HCT116 (cell line): ENCODE data around the gene NAALADL2. TPM values are rescaled to one million over a fixed set of nuclear protein-coding genes. Genes with fewer than 3 reads are reported as not detected.

ENCODE experiments used
- ATAC-seq: fragments of 200-7000 bp; cut with Tn5 transposase; 2 replicates; pipeline ENCODE4 v1.9.1; 2020; ENCODE audit warnings: mild to moderate bottlenecking, moderate library complexity
- BruUV-seq: library from RNA; stranded (reverse); fragments of 400-500 nt; replicated peaks from 2 replicates; lab custom pipeline; 2021; lab: Mats Ljungman, UMichigan
- CTCF ChIA-PET: fragments of 300-600 bp; sonication (Branson Sonifier 250); formaldehyde crosslinking; loops from one replicate; lab custom pipeline; 2021; ENCODE audit warnings: antibody characterized with exemption; lab: Charles Lee
- POLR2A ChIA-PET: fragments of 300-600, 350-600 bp; sonication (Branson Sonifier 250); formaldehyde crosslinking; loops from one replicate; lab custom pipeline; 2021; ENCODE audit warnings: antibody characterized with exemption; lab: Charles Lee
- RAD21 ChIA-PET, 2 experiments: fragments of 300-600 bp; sonication (Branson Sonifier 250); formaldehyde crosslinking; loops; one replicate each; lab custom pipeline; 2023; ENCODE audit warnings: low total read pairs in 2 of 2; ENCODE audit not compliant: uncharacterized antibody in 2 of 2, unreplicated experiment in 2 of 2, low non-redundant PET in 1 of 2; lab: Charles Lee
- DNase-seq: peaks from one replicate; pipeline ENCODE4 v3.0.0-alpha.2; 2010; ENCODE audit warnings: low read depth, low spot score
- H2AFZ ChIP-seq: fragments of 200-600 bp; shearing (Covaris generic), sonication (generic); 2 replicates; pipeline ENCODE4 v1.6.1; 2017; ENCODE audit warnings: low read depth, mixed run types, mixed read lengths, antibody characterized with exemption, low read length; ENCODE audit not compliant: poor library complexity, severe bottlenecking
- H3K27ac ChIP-seq: 2 replicates; pipeline ENCODE4 v1.5.1; 2012; ENCODE audit warnings: low read depth, low read length
- H3K27me3 ChIP-seq: fragments of 200-600 bp; sonication (generic); 2 replicates; pipeline ENCODE4 v1.6.1; 2016; ENCODE audit warnings: mixed run types, low read length, mixed read lengths; ENCODE audit not compliant: insufficient read depth
- H3K36me3 ChIP-seq, 2 experiments: fragments of 200-500 bp in 1 of 2; fragments of 200-600 bp in 1 of 2; sonication (Bioruptor generic) in 1 of 2; sonication (generic) in 1 of 2; 2 replicates each; pipeline versions ENCODE4 v1.5.1 to v1.6.1; 2014 to 2016; ENCODE audit warnings: low read length in 2 of 2, inconsistent platforms in 1 of 2, mixed read lengths in 1 of 2, mixed run types in 1 of 2; ENCODE audit not compliant: insufficient read depth in 2 of 2, control insufficient read depth in 1 of 2
- H3K4me1 ChIP-seq, 2 experiments: fragments of 200-600 bp in 1 of 2; sonication (generic) in 1 of 2; 2 replicates each; pipeline versions ENCODE4 v1.5.1 to v1.6.1; 2012 to 2017; ENCODE audit warnings: low read length in 2 of 2, inconsistent platforms in 1 of 2, mild to moderate bottlenecking in 1 of 2, mixed read lengths in 1 of 2, mixed run types in 1 of 2, moderate library complexity in 1 of 2; ENCODE audit not compliant: insufficient read depth in 2 of 2, control insufficient read depth in 1 of 2
- H3K4me2 ChIP-seq: fragments of 200-600 bp; sonication (generic); 2 replicates; pipeline ENCODE4 v1.6.1; 2017; ENCODE audit warnings: mixed run types, low read length, mixed read lengths
- H3K4me3 ChIP-seq, 2 experiments: fragments of 200-600 bp in 1 of 2; sonication (generic) in 1 of 2; replicated peaks in 1 of 2; 2 replicates each; pipeline ENCODE4 v1.5.1; 2011 to 2016; ENCODE audit warnings: low read length in 2 of 2, control low read depth in 1 of 2, low read depth in 1 of 2, mild to moderate bottlenecking in 1 of 2, mixed read lengths in 1 of 2, mixed run types in 1 of 2
- H3K79me2 ChIP-seq: fragments of 200-600 bp; sonication (generic); 2 replicates; pipeline ENCODE4 v1.6.1; 2017; ENCODE audit warnings: mild to moderate bottlenecking, mixed run types, low read length, moderate library complexity, mixed read lengths; ENCODE audit not compliant: insufficient read depth
- H3K9ac ChIP-seq: fragments of 200-600 bp; sonication (generic); 2 replicates; pipeline ENCODE4 v1.6.1; 2016; ENCODE audit warnings: low read length, mixed read lengths
- H3K9me2 ChIP-seq: fragments of 200-600 bp; sonication (generic), shearing (Covaris generic); 2 replicates; pipeline ENCODE4 v1.6.1; 2017; ENCODE audit warnings: mixed run types, mild to moderate bottlenecking, moderate library complexity; ENCODE audit not compliant: insufficient read depth
- H3K9me3 ChIP-seq, 2 experiments: fragments of 200-500 bp in 1 of 2; fragments of 200-600 bp in 1 of 2; sonication (Bioruptor generic) in 1 of 2; sonication (generic) in 1 of 2; 2 replicates each; pipeline ENCODE4 v1.6.1; 2014 to 2017; ENCODE audit warnings: low read length in 2 of 2, mixed read lengths in 2 of 2, inconsistent platforms in 1 of 2, low read depth in 1 of 2, mild to moderate bottlenecking in 1 of 2, mixed run types in 1 of 2, moderate library complexity in 1 of 2; ENCODE audit not compliant: control insufficient read depth in 1 of 2, insufficient read depth in 1 of 2
- H4K20me1 ChIP-seq: fragments of 200-600 bp; sonication (generic), shearing (Covaris generic); 2 replicates; pipeline ENCODE4 v1.6.1; 2017; ENCODE audit warnings: mixed run types, mild to moderate bottlenecking, moderate library complexity; ENCODE audit not compliant: insufficient read depth
- CBX3 ChIP-seq: IDR thresholded peaks from 2 replicates; pipeline ENCODE4 v1.6.1; 2012; ENCODE audit warnings: low read depth
- CEBPB ChIP-seq: IDR thresholded peaks from 2 replicates; pipeline ENCODE4 v1.6.1; 2012; ENCODE audit warnings: low read depth
- EGR1 ChIP-seq: IDR thresholded peaks from 2 replicates; pipeline ENCODE4 v1.6.1; 2012; ENCODE audit warnings: low read depth
- EZH2phosphoT487 ChIP-seq: fragments of 200-600 bp; IDR thresholded peaks from 2 replicates; pipeline ENCODE4 v1.6.1; 2018; ENCODE audit warnings: antibody characterized with exemption, borderline replicate concordance
- FOSL1 ChIP-seq: IDR thresholded peaks from 2 replicates; pipeline ENCODE4 v1.6.1; 2012; ENCODE audit warnings: low read depth
- POLR2A ChIP-seq: IDR thresholded peaks from 2 replicates; pipeline ENCODE4 v1.7.0; 2011; ENCODE audit warnings: borderline replicate concordance; ENCODE audit not compliant: insufficient read depth, insufficient read length; ENCODE audit errors: extremely low read depth
- SP1 ChIP-seq: IDR thresholded peaks from 2 replicates; pipeline ENCODE4 v1.6.1; 2012; ENCODE audit warnings: low read depth
- SRF ChIP-seq: IDR thresholded peaks from 2 replicates; pipeline ENCODE4 v1.6.1; 2012; ENCODE audit warnings: low read depth
- TCF7L2 ChIP-seq: IDR thresholded peaks from 2 replicates; pipeline ENCODE4 v1.7.0; 2011; ENCODE audit warnings: borderline replicate concordance, inconsistent platforms; ENCODE audit not compliant: insufficient read depth, insufficient read length; ENCODE audit errors: extremely low read depth
- YY1 ChIP-seq: IDR thresholded peaks from 2 replicates; pipeline ENCODE4 v1.6.1; 2011; ENCODE audit warnings: low read length, low read depth, moderate library complexity, mild to moderate bottlenecking; ENCODE audit not compliant: insufficient replicate concordance; ENCODE audit errors: extremely low read depth
- ZNF274 ChIP-seq: fragments of 200-500 bp; sonication (Bioruptor generic); IDR thresholded peaks from 2 replicates; pipeline ENCODE4 v1.6.1; 2014; ENCODE audit warnings: mild to moderate bottlenecking, low read depth, low read length, inconsistent platforms
- intact Hi-C: fragments of 100-400 bp; cut with micrococcal nuclease; formaldehyde crosslinking; loops from 2 replicates; pipeline ENCODE4 v1.10.0; 2022
- total RNA-seq: library from RNA; stranded (reverse); gene quantifications from one replicate; pipeline ENCODE4 v1.2.1, GENCODE V29; 2021; ENCODE audit not compliant: unreplicated experiment
- TF ChIP-seq, protein P1 (sequence below): IDR thresholded peaks from 2 replicates; pipeline ENCODE4 v1.6.1; 2011; ENCODE audit warnings: mild to moderate bottlenecking, low read length, moderate library complexity; ENCODE audit not compliant: insufficient replicate concordance; ENCODE audit errors: extremely low read depth
- TF ChIP-seq, protein P2 (sequence below): IDR thresholded peaks from 2 replicates; pipeline ENCODE4 v1.6.1; 2012; ENCODE audit warnings: low read depth
- TF ChIP-seq, protein P3 (sequence below): IDR thresholded peaks from 2 replicates; pipeline ENCODE4 v1.6.1; 2012
- TF ChIP-seq, protein P4 (sequence below): IDR thresholded peaks from 2 replicates; pipeline ENCODE4 v1.6.1; 2012
- TF ChIP-seq, protein P5 (sequence below), 3 experiments: fragments of 200-600 bp in 1 of 3; sonication (generic) in 1 of 3; IDR thresholded peaks in 2 of 3; conservative IDR thresholded peaks in 1 of 3; 2 replicates each; pipeline ENCODE4 v1.5.1; 2012 to 2017; ENCODE audit warnings: low read depth in 2 of 3, low read length in 2 of 3, antibody characterized with exemption in 1 of 3, borderline replicate concordance in 1 of 3, control low read depth in 1 of 3, mild to moderate bottlenecking in 1 of 3, mixed read lengths in 1 of 3, mixed run types in 1 of 3, moderate library complexity in 1 of 3; ENCODE audit not compliant: insufficient read depth in 1 of 3

The NAALADL2 gene
- total RNA-seq, 1 experiment from 2014 or later, result 2.9 TPM

DNA sequence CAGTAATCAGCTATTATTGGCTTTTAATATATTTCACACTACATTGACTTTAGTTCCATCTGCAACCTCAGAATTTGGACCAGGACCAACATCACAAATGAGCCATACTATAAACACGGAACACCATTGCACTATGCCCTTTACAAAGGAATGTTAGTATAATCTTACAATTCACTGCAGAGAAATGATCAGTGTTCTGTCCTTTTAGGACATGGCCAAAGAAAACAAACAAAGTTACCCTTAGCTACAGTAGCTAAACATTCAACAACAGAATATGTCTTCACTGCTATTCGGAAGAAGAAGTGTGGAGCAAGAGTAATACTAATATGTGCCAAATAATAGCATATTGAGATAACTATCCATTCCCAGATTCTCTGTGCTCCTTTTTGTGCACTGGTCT, 90.4 kb downstream of the NAALADL2 start:
- H3K36me3 ChIP-seq, result no peaks in the 10 kb centered on the region
- H2AFZ ChIP-seq, result no peak overlapping the region
- H3K9ac ChIP-seq, result no peak overlapping the region
- peaks cover 3 to 14% of the 10 kb centered on the region in 2 experiments; a peak in 3 of 4 replicates for H3K4me1 ChIP-seq
- H3K27me3 ChIP-seq, result no peaks in the 10 kb centered on the region
- H3K9me2 ChIP-seq, result no peaks in the 10 kb centered on the region
- no peak for ATAC-seq
- H4K20me1 ChIP-seq, result no peaks in the 10 kb centered on the region
- ChIA-PET CTCF (no interaction called here), RAD21 (no interaction called here), POLR2A (no interaction called here)
- TF ChIP-seq TCF7L2 (no peak), CBX3 (no peak), ZNF274 (no peak), YY1 (no peak), FOSL1 (no peak), SP1 (no peak), POLR2A (no peak), CEBPB (no peak), EGR1 (no peak), SRF (no peak), EZH2phosphoT487 (no peak)
- TF ChIP-seq, protein P1, sequence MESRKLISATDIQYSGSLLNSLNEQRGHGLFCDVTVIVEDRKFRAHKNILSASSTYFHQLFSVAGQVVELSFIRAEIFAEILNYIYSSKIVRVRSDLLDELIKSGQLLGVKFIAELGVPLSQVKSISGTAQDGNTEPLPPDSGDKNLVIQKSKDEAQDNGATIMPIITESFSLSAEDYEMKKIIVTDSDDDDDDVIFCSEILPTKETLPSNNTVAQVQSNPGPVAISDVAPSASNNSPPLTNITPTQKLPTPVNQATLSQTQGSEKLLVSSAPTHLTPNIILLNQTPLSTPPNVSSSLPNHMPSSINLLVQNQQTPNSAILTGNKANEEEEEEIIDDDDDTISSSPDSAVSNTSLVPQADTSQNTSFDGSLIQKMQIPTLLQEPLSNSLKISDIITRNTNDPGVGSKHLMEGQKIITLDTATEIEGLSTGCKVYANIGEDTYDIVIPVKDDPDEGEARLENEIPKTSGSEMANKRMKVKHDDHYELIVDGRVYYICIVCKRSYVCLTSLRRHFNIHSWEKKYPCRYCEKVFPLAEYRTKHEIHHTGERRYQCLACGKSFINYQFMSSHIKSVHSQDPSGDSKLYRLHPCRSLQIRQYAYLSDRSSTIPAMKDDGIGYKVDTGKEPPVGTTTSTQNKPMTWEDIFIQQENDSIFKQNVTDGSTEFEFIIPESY, result no peak
- TF ChIP-seq, protein P2, sequence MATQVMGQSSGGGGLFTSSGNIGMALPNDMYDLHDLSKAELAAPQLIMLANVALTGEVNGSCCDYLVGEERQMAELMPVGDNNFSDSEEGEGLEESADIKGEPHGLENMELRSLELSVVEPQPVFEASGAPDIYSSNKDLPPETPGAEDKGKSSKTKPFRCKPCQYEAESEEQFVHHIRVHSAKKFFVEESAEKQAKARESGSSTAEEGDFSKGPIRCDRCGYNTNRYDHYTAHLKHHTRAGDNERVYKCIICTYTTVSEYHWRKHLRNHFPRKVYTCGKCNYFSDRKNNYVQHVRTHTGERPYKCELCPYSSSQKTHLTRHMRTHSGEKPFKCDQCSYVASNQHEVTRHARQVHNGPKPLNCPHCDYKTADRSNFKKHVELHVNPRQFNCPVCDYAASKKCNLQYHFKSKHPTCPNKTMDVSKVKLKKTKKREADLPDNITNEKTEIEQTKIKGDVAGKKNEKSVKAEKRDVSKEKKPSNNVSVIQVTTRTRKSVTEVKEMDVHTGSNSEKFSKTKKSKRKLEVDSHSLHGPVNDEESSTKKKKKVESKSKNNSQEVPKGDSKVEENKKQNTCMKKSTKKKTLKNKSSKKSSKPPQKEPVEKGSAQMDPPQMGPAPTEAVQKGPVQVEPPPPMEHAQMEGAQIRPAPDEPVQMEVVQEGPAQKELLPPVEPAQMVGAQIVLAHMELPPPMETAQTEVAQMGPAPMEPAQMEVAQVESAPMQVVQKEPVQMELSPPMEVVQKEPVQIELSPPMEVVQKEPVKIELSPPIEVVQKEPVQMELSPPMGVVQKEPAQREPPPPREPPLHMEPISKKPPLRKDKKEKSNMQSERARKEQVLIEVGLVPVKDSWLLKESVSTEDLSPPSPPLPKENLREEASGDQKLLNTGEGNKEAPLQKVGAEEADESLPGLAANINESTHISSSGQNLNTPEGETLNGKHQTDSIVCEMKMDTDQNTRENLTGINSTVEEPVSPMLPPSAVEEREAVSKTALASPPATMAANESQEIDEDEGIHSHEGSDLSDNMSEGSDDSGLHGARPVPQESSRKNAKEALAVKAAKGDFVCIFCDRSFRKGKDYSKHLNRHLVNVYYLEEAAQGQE, result no peak
- TF ChIP-seq, protein P3, sequence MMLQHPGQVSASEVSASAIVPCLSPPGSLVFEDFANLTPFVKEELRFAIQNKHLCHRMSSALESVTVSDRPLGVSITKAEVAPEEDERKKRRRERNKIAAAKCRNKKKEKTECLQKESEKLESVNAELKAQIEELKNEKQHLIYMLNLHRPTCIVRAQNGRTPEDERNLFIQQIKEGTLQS, result no peak
- TF ChIP-seq, protein P4, sequence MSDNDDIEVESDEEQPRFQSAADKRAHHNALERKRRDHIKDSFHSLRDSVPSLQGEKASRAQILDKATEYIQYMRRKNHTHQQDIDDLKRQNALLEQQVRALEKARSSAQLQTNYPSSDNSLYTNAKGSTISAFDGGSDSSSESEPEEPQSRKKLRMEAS, result no peak
- TF ChIP-seq, protein P5, sequence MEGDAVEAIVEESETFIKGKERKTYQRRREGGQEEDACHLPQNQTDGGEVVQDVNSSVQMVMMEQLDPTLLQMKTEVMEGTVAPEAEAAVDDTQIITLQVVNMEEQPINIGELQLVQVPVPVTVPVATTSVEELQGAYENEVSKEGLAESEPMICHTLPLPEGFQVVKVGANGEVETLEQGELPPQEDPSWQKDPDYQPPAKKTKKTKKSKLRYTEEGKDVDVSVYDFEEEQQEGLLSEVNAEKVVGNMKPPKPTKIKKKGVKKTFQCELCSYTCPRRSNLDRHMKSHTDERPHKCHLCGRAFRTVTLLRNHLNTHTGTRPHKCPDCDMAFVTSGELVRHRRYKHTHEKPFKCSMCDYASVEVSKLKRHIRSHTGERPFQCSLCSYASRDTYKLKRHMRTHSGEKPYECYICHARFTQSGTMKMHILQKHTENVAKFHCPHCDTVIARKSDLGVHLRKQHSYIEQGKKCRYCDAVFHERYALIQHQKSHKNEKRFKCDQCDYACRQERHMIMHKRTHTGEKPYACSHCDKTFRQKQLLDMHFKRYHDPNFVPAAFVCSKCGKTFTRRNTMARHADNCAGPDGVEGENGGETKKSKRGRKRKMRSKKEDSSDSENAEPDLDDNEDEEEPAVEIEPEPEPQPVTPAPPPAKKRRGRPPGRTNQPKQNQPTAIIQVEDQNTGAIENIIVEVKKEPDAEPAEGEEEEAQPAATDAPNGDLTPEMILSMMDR (IDR thresholded peaks at IDR 0.05 in 2 of 3, conservative IDR thresholded peaks at IDR 0.05 in 1 of 3; ENCODE audit: borderline replicate concordance in 1 of 3, insufficient read depth in 1 of 3, low read depth in 2 of 3, low read length in 2 of 3), result no peak
- no TSS peak for BruUV-seq
- H3K9me3 ChIP-seq, result no peaks in the 10 kb centered on the region
- intact Hi-C loops, result no loop called here
- H3K4me2 ChIP-seq, result no peak overlapping the region
- DNase-seq, result no peak
- H3K27ac ChIP-seq, result no peak overlapping the region
- no peaks in the 10 kb centered on the region for H3K79me2 ChIP-seq
- no peak overlapping the region for H3K4me3 ChIP-seq
